Vagina (tissue), 2 donors: ENCODE data around the gene MAP3K20. TPM values are rescaled to one million over a fixed set of nuclear protein-coding genes. Genes with fewer than 3 reads are reported as not detected.

Experiments
- DNase-seq, 2 donors: peaks; one replicate each; pipeline ENCODE4 v3.0.0-alpha.2; 2017; ENCODE audit errors: extremely low spot score in 2 of 2
- H3K27ac ChIP-seq: fragments of 200-600 bp; sonication (generic); one replicate; pipeline ENCODE4 v1.5.1; 2019
- H3K27me3 ChIP-seq: fragments of 200-600 bp; sonication (generic); one replicate; pipeline ENCODE4 v1.5.1; 2019
- H3K36me3 ChIP-seq, 2 donors: fragments of 200-600 bp; sonication (generic); one replicate each; pipeline ENCODE4 v1.5.1; 2017 to 2019
- H3K4me1 ChIP-seq: fragments of 200-600 bp; sonication (generic); one replicate; pipeline ENCODE4 v1.5.1; 2019
- H3K4me3 ChIP-seq, 2 donors: fragments of 200-600 bp; sonication (generic); 1 replicate in 1 of 2; 2 replicates in 1 of 2; pipeline ENCODE4 v1.5.1; 2016 to 2019
- H3K9me3 ChIP-seq: fragments of 200-600 bp; sonication (generic); one replicate; pipeline ENCODE4 v1.5.1; 2019
- POLR2A ChIP-seq, 2 donors: fragments of 450-650 bp; IDR thresholded peaks; one replicate each; pipeline ENCODE4 v1.6.1; 2017; ENCODE audit warnings: antibody characterized with exemption in 2 of 2, mild to moderate bottlenecking in 2 of 2, moderate library complexity in 2 of 2
- POLR2AphosphoS5 ChIP-seq, 2 donors: sonication (generic); formaldehyde crosslinking; IDR thresholded peaks; one replicate each; pipeline ENCODE4 v1.9.0; 2017; ENCODE audit warnings: antibody characterized with exemption in 2 of 2, mild to moderate bottlenecking in 2 of 2, low read depth in 1 of 2; ENCODE audit not compliant: insufficient read depth in 1 of 2
- intact Hi-C: fragments of 100-400 bp; cut with DNase I; formaldehyde crosslinking; loops from one replicate; pipeline ENCODE4 v1.15.1; 2023
- total RNA-seq: library from RNA; depleted of rRNA; stranded (reverse); fragments of >200 nt; gene quantifications from one replicate; pipeline ENCODE4 v1.2.3, GENCODE V29; 2016
- TF ChIP-seq, protein P1 (sequence below), 3 experiments: fragments of 450-650 bp in 2 of 3; fragments of 200-600 bp in 1 of 3; sonication (generic) in 1 of 3; IDR thresholded peaks; one replicate each; pipeline ENCODE4 v1.5.1; 2017 to 2019; ENCODE audit warnings: antibody characterized with exemption in 3 of 3, mild to moderate bottlenecking in 2 of 3, moderate library complexity in 2 of 3

The MAP3K20 gene
- total RNA-seq, 1 donor from 2014 or later, result 59.4 TPM

DNA sequence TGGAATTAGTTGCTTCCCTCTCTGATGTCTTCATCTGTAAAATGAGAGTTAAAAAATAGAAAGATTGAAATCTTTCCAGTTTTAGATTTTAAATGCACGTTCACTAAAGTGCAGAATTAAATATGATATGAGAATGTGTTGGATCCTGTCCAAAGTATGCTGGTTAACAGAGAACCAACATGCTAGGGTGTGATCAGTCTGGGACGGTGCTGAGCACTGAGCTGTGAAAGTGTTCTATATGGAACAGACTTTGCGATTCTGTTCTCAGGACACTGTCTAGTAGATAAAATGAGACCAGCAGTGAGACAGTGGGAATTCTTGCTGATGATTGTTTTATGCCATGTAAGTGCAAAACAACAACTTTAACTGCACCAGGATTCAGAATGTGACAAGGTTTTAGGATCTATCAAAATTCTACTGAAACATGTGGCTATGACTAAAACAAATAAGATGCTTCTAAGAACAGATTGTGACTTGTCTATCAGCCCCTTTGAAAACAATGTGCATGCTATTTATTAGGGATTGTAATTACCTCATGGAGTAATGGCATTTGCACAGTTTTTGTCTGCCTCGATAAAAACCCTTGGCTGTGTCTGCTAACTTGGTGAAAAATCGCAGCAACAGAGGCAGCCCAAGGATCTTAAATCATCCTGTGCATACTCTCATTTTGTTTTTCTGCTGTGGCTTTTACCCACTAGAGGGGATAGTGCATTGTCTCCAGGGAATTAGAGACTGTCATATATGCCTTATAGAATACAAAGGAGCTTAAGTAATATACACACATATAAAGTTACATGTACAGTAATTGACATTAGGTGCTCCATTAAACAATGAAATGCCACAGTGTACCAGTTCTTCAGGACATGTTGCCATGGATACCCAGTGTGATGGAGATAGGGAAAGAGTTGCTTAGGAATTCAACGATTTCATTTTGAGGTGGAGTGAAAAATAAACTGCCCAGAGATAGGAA is 55.1 kb downstream of the MAP3K20 start:
- Histone ChIP-seq H3K27me3 (no peaks in the 10 kb centered on the region), H3K27ac (no peak overlapping the region), H3K9me3 (no peaks in the 10 kb centered on the region), H3K36me3 (no peaks in the 10 kb centered on the region), H3K4me3 (no peak overlapping the region), H3K4me1 (peaks cover 13% of the 10 kb centered on the region)
- no peak for DNase-seq
- intact Hi-C loops, result no loop called here
- TF ChIP-seq, protein P1, sequence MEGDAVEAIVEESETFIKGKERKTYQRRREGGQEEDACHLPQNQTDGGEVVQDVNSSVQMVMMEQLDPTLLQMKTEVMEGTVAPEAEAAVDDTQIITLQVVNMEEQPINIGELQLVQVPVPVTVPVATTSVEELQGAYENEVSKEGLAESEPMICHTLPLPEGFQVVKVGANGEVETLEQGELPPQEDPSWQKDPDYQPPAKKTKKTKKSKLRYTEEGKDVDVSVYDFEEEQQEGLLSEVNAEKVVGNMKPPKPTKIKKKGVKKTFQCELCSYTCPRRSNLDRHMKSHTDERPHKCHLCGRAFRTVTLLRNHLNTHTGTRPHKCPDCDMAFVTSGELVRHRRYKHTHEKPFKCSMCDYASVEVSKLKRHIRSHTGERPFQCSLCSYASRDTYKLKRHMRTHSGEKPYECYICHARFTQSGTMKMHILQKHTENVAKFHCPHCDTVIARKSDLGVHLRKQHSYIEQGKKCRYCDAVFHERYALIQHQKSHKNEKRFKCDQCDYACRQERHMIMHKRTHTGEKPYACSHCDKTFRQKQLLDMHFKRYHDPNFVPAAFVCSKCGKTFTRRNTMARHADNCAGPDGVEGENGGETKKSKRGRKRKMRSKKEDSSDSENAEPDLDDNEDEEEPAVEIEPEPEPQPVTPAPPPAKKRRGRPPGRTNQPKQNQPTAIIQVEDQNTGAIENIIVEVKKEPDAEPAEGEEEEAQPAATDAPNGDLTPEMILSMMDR (IDR thresholded peaks at IDR 0.05), result no peak
- TF ChIP-seq POLR2A (IDR thresholded peaks at IDR 0.05) (no peak), POLR2AphosphoS5 (IDR thresholded peaks at IDR 0.05; ENCODE audit: insufficient read depth in 1 of 2, low read depth in 1 of 2) (no peak)

DNA sequence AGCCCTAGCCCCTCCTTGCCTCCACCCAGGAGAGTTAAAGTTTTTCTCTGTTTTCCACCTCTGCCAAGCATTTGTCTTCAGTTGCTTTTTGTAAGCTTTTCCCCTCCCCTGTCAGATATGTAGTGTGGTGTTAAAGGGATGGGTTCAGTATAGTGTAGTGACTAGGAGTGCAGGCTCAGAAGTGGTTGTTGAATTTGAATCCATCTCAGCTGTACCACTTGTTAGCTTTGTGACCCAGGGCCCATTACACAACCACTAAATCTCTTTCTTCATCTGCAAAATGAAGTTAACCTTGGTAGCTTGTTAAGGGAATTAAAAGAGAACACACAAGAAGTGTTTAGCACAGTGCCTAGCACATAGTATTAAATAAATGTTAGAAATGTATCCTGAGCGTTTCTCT is 56.9 kb downstream of the MAP3K20 start:
- DNase-seq, result no peak
- Histone ChIP-seq H3K9me3 (no peaks in the 10 kb centered on the region), H3K4me1 (peaks cover 25% of the 10 kb centered on the region), H3K36me3 (no peaks in the 10 kb centered on the region), H3K4me3 (no peak overlapping the region), H3K27me3 (no peaks in the 10 kb centered on the region), H3K27ac (no peak overlapping the region)
- intact Hi-C loops, result no loop called here
- TF ChIP-seq POLR2A (IDR thresholded peaks at IDR 0.05), result no peak
- no peak for TF ChIP-seq POLR2AphosphoS5 (IDR thresholded peaks at IDR 0.05; ENCODE audit: insufficient read depth in 1 of 2, low read depth in 1 of 2)
- TF ChIP-seq, protein P1 (IDR thresholded peaks at IDR 0.05), result no peak

DNA sequence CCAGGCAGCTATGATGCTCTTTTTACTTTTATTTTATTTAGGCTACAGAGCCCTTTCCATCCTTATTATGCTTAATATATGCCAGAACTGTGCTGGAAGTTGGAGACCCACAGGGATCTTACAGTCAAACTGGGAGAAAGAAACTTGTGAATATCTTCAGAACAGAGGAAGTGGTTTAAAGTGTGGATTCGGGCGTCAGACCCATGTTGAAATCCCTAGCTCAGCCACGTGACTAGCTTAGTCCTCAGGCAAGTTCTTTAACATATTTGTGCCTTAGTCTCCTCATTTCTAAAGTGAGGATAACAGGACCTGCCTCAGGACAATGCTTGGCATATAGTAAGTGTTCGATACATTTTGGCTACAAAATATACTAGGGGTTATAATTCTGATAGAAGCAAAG is 59.1 kb downstream of the MAP3K20 start:
- no peak for DNase-seq
- Histone ChIP-seq H3K9me3 (no peaks in the 10 kb centered on the region), H3K4me3 (no peak overlapping the region), H3K27me3 (no peaks in the 10 kb centered on the region), H3K4me1 (peaks cover 25% of the 10 kb centered on the region), H3K27ac (no peak overlapping the region), H3K36me3 (no peaks in the 10 kb centered on the region)
- TF ChIP-seq, protein P1 (IDR thresholded peaks at IDR 0.05), result no peak
- TF ChIP-seq POLR2AphosphoS5 (IDR thresholded peaks at IDR 0.05; ENCODE audit: insufficient read depth in 1 of 2, low read depth in 1 of 2), result no peak
- no peak for TF ChIP-seq POLR2A (IDR thresholded peaks at IDR 0.05)
- intact Hi-C loops, result no loop called here

DNA sequence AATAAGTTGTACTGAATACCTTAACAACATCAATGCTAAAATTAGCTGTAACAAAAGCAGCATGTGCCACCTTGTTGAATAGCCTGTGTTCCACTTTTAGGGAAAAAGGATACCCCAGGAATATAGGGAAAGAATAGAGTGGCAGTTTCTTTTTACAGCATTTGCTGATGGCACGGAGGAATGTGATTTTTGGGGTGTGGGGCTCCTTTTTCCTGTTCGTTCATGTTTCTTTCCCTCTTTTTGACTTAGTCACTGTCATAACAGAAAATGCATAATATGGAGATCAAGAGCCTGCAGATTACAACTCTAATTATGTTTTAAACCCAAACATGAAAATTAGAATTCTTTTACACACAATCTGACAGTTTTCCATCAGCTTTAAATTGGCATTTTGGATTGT is 60.4 kb downstream of the MAP3K20 start:
- no peak overlapping the region for H3K27ac ChIP-seq
- no peaks in the 10 kb centered on the region for H3K27me3 ChIP-seq
- H3K36me3 ChIP-seq, result no peaks in the 10 kb centered on the region
- H3K4me3 ChIP-seq, result no peak overlapping the region
- intact Hi-C loops, result no loop called here
- H3K4me1 ChIP-seq, result peaks cover 18% of the 10 kb centered on the region
- TF ChIP-seq, protein P1 (IDR thresholded peaks at IDR 0.05), result no peak
- TF ChIP-seq POLR2A (IDR thresholded peaks at IDR 0.05), result no peak
- TF ChIP-seq POLR2AphosphoS5 (IDR thresholded peaks at IDR 0.05; ENCODE audit: insufficient read depth in 1 of 2, low read depth in 1 of 2), result no peak
- no peaks in the 10 kb centered on the region for H3K9me3 ChIP-seq
- DNase-seq, result no peak

DNA sequence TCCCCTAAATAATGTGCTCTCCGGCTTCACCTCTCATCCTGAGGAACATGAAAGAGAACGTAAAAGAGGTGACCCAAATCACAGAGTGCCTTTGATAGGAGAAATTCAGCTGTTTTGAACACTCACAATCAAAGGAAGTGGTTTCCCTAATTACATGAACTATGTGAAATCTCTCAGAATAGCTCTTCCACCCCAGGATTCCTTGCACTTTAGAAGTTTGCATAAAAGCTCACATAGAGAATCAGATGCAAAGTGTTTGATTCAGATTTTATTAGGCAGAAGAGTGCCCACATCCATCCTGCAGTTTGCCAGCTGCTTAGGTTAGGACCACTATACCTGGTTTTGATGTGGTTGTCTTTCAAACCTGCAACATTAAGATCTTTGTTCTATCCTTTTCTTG is 61.0 kb downstream of the MAP3K20 start:
- Histone ChIP-seq H3K36me3 (no peaks in the 10 kb centered on the region), H3K9me3 (no peaks in the 10 kb centered on the region), H3K27me3 (no peaks in the 10 kb centered on the region), H3K27ac (no peak overlapping the region), H3K4me1 (peaks cover 13% of the 10 kb centered on the region), H3K4me3 (no peak overlapping the region)
- intact Hi-C loops, result no loop called here
- TF ChIP-seq, protein P1 (IDR thresholded peaks at IDR 0.05), result no peak
- TF ChIP-seq POLR2A (IDR thresholded peaks at IDR 0.05) (no peak), POLR2AphosphoS5 (IDR thresholded peaks at IDR 0.05; ENCODE audit: insufficient read depth in 1 of 2, low read depth in 1 of 2) (no peak)
- no peak for DNase-seq
